ENCODE data around the gene TCTN3.
"Not testable (repeated sequence)": the region's sequence is repeated elsewhere in the genome, so short reads cannot be mapped to it uniquely, and the experiment has no call there.

The TCTN3 gene

GRCh38 chr10:95729323-95730055 lies 35.8 kb upstream of the TCTN3 start:
- Histone ChIP-seq H3K4me2 (ENCODE audit: insufficient read depth, low read length) (no peak overlapping the region), H3K27ac (ENCODE audit: low read length) (no peak overlapping the region), H3K9me3 (ENCODE audit: insufficient read depth, low read length, severe bottlenecking) (peaks cover 15% of the 10 kb centered on the region), H3K79me2 (ENCODE audit: insufficient read depth, low read length) (no peaks in the 10 kb centered on the region), H3K36me3 (ENCODE audit: insufficient read depth, low read length) (no peaks in the 10 kb centered on the region), H3K4me3 (ENCODE audit: low read depth in 1 of 2, low read length in 2 of 2) (no peak overlapping the region), H3K27me3 (ENCODE audit: insufficient read depth, low read length, poor library complexity) (peaks cover 4% of the 10 kb centered on the region), H4K20me1 (ENCODE audit: insufficient read depth, low read length) (no peaks in the 10 kb centered on the region), H3K9ac (ENCODE audit: low read depth, low read length) (no peak overlapping the region), H3K4me1 (ENCODE audit: insufficient read depth, low read length) (no peaks in the 10 kb centered on the region), H2AFZ (ENCODE audit: low read depth, low read length) (no peak overlapping the region)
- DNase-seq (no peak), ATAC-seq (ENCODE audit: insufficient read depth, low read depth) (no peak)
- no peak for TF ChIP-seq CTCF (IDR thresholded peaks at IDR 0.05; ENCODE audit: borderline replicate concordance, extremely low read depth, low read length, poor library complexity, severe bottlenecking)
- TF ChIP-seq EZH2 (IDR thresholded peaks at IDR 0.05; ENCODE audit: borderline replicate concordance, low read depth, low read length, severe bottlenecking): no peak

- Histone ChIP-seq H3K9me3 (ENCODE audit: insufficient read depth, low read length, severe bottlenecking) (peaks cover 13% of the 10 kb centered on the region), H3K79me2 (ENCODE audit: insufficient read depth, low read length) (no peaks in the 10 kb centered on the region), H3K4me2 (ENCODE audit: insufficient read depth, low read length) (no peak overlapping the region), H3K27ac (ENCODE audit: low read length) (no peak overlapping the region), H3K4me3 (ENCODE audit: low read depth in 1 of 2, low read length in 2 of 2) (no peak overlapping the region), H3K4me1 (ENCODE audit: insufficient read depth, low read length) (no peaks in the 10 kb centered on the region), H4K20me1 (ENCODE audit: insufficient read depth, low read length) (no peaks in the 10 kb centered on the region), H3K27me3 (ENCODE audit: insufficient read depth, low read length, poor library complexity) (peaks cover 4% of the 10 kb centered on the region), H3K36me3 (ENCODE audit: insufficient read depth, low read length) (no peaks in the 10 kb centered on the region), H2AFZ (ENCODE audit: low read depth, low read length) (no peak overlapping the region), H3K9ac (ENCODE audit: low read depth, low read length) (no peak overlapping the region)
- DNase-seq (no peak), ATAC-seq (ENCODE audit: insufficient read depth, low read depth) (no peak)
- TF ChIP-seq EZH2 (IDR thresholded peaks at IDR 0.05; ENCODE audit: borderline replicate concordance, low read depth, low read length, severe bottlenecking): no peak
Measured at GRCh38 chr10:95728526-95728925, 34.8 kb upstream of the TCTN3 start.

GRCh38 chr10:95722496-95722895 lies 28.8 kb upstream of the TCTN3 start:
- not testable (repeated sequence) for H3K36me3 ChIP-seq (ENCODE audit: insufficient read depth, low read length); H4K20me1 ChIP-seq (ENCODE audit: insufficient read depth, low read length); H3K4me2 ChIP-seq (ENCODE audit: insufficient read depth, low read length); H3K9me3 ChIP-seq (ENCODE audit: insufficient read depth, low read length, severe bottlenecking); H3K27ac ChIP-seq (ENCODE audit: low read length); DNase-seq; H3K79me2 ChIP-seq (ENCODE audit: insufficient read depth, low read length); H3K4me3 ChIP-seq (ENCODE audit: low read depth in 1 of 2, low read length in 2 of 2); H3K27me3 ChIP-seq (ENCODE audit: insufficient read depth, low read length, poor library complexity); H3K9ac ChIP-seq (ENCODE audit: low read depth, low read length); H2AFZ ChIP-seq (ENCODE audit: low read depth, low read length); ATAC-seq (ENCODE audit: insufficient read depth, low read depth); H3K4me1 ChIP-seq (ENCODE audit: insufficient read depth, low read length)

GRCh38 chr10:95720745-95721144 lies 27.0 kb upstream of the TCTN3 start:
- not testable (repeated sequence) for H2AFZ ChIP-seq (ENCODE audit: low read depth, low read length); H3K4me2 ChIP-seq (ENCODE audit: insufficient read depth, low read length); H4K20me1 ChIP-seq (ENCODE audit: insufficient read depth, low read length); H3K9me3 ChIP-seq (ENCODE audit: insufficient read depth, low read length, severe bottlenecking); H3K9ac ChIP-seq (ENCODE audit: low read depth, low read length); ATAC-seq (ENCODE audit: insufficient read depth, low read depth); H3K79me2 ChIP-seq (ENCODE audit: insufficient read depth, low read length); H3K4me1 ChIP-seq (ENCODE audit: insufficient read depth, low read length); H3K27ac ChIP-seq (ENCODE audit: low read length); H3K27me3 ChIP-seq (ENCODE audit: insufficient read depth, low read length, poor library complexity); DNase-seq; H3K36me3 ChIP-seq (ENCODE audit: insufficient read depth, low read length); H3K4me3 ChIP-seq (ENCODE audit: low read depth in 1 of 2, low read length in 2 of 2)

- TF ChIP-seq CTCF (IDR thresholded peaks at IDR 0.05; ENCODE audit: borderline replicate concordance, extremely low read depth, low read length, poor library complexity, severe bottlenecking) (no peak), EZH2 (IDR thresholded peaks at IDR 0.05; ENCODE audit: borderline replicate concordance, low read depth, low read length, severe bottlenecking) (no peak)
- Histone ChIP-seq H4K20me1 (ENCODE audit: insufficient read depth, low read length) (no peaks in the 10 kb centered on the region), H3K27me3 (ENCODE audit: insufficient read depth, low read length, poor library complexity) (no peaks in the 10 kb centered on the region), H3K4me3 (ENCODE audit: low read depth in 1 of 2, low read length in 2 of 2) (no peak overlapping the region), H3K27ac (ENCODE audit: low read length) (no peak overlapping the region), H3K4me1 (ENCODE audit: insufficient read depth, low read length) (no peaks in the 10 kb centered on the region), H3K9me3 (ENCODE audit: insufficient read depth, low read length, severe bottlenecking) (no peaks in the 10 kb centered on the region), H3K36me3 (ENCODE audit: insufficient read depth, low read length) (no peaks in the 10 kb centered on the region), H3K9ac (ENCODE audit: low read depth, low read length) (no peak overlapping the region), H3K4me2 (ENCODE audit: insufficient read depth, low read length) (no peak overlapping the region), H2AFZ (ENCODE audit: low read depth, low read length) (no peak overlapping the region), H3K79me2 (ENCODE audit: insufficient read depth, low read length) (no peaks in the 10 kb centered on the region)
- ATAC-seq (ENCODE audit: insufficient read depth, low read depth) (no peak), DNase-seq (no peak)
Measured at GRCh38 chr10:95716866-95717265, 23.1 kb upstream of the TCTN3 start.
